22Rv1 (cell line): ENCODE measurements around the gene GPRIN1.

ENCODE experiments used
- H3K27ac ChIP-seq: fragments of 450-650 bp; 2 replicates; pipeline ENCODE4 v1.5.1; 2017
- ZFX ChIP-seq: fragments of 450-650 bp; IDR thresholded peaks from 2 replicates; pipeline ENCODE4 v1.6.1; 2017; ENCODE audit warnings: antibody characterized with exemption, borderline replicate concordance
- TF ChIP-seq, protein P1 (sequence below): fragments of 450-650 bp; IDR thresholded peaks from 2 replicates; pipeline ENCODE4 v1.5.1; 2017; ENCODE audit warnings: mild to moderate bottlenecking

GPRIN1 gene

DNA sequence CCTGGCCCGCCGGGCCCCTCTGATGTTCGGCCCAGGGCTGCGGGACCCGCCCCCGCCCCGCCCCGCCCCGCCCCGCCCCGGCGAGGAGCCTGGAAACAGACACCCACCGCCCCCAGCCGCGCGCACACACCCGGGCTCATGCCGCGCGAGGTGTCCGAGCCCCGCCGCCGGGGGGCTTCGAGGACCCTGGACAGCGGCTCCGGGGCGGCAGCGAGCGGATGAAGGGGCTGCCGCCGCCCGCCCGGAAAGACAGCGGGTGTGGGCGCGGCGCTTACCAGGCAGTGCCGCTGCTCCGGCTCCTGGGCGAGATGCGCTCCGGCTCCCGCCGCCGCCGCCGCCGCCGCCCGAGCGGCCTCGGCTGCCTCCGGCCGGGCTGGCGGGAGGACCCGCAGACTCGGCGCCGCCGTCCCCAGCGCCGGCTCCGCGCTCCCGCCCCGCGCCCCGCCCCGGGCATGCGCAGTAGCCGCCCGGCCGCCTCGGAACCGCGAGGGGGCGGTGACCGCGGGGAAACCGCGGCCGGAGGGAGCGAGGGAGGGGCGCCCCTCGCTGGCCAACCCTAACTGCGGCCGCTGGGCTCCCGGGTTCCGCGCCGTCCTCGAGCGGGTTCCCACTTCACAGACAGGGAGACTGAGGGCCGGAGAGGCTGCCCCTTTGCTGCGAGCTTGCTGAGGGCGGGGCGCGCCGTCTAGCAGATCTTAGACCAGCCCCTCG is at the start of gene GPRIN1:
GPRIN1 (minus strand) TSS at position 433 of the 711 bp plus-strand sequence. CDS start 10,322 bp downstream, outside the sequence.
- TF ChIP-seq, protein P1, sequence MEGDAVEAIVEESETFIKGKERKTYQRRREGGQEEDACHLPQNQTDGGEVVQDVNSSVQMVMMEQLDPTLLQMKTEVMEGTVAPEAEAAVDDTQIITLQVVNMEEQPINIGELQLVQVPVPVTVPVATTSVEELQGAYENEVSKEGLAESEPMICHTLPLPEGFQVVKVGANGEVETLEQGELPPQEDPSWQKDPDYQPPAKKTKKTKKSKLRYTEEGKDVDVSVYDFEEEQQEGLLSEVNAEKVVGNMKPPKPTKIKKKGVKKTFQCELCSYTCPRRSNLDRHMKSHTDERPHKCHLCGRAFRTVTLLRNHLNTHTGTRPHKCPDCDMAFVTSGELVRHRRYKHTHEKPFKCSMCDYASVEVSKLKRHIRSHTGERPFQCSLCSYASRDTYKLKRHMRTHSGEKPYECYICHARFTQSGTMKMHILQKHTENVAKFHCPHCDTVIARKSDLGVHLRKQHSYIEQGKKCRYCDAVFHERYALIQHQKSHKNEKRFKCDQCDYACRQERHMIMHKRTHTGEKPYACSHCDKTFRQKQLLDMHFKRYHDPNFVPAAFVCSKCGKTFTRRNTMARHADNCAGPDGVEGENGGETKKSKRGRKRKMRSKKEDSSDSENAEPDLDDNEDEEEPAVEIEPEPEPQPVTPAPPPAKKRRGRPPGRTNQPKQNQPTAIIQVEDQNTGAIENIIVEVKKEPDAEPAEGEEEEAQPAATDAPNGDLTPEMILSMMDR = peak; percentile 61
- TF ChIP-seq ZFX = no peak
- peak within 1 kb of the TSS; percentile 83 for H3K27ac ChIP-seq

DNA sequence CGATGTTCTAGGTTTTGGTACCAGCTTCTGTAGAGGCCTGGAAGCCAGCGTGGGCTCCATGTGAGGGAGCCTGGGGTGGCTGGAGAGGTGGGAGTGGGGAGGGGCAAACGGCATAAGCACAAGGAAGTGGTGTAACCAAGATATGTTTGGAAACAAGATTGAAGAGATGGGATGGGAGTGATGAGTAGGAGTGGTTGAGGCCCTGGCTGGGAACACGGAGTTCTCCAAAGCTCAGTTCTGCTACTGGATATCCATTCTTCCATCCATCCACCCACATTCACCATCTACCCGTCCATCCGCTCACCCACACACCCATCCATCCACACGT is 49.5 kb upstream of the GPRIN1 start:
- H3K27ac ChIP-seq = no peak overlapping the region
- TF ChIP-seq, protein P1 = no peak
- TF ChIP-seq ZFX = no peak

DNA sequence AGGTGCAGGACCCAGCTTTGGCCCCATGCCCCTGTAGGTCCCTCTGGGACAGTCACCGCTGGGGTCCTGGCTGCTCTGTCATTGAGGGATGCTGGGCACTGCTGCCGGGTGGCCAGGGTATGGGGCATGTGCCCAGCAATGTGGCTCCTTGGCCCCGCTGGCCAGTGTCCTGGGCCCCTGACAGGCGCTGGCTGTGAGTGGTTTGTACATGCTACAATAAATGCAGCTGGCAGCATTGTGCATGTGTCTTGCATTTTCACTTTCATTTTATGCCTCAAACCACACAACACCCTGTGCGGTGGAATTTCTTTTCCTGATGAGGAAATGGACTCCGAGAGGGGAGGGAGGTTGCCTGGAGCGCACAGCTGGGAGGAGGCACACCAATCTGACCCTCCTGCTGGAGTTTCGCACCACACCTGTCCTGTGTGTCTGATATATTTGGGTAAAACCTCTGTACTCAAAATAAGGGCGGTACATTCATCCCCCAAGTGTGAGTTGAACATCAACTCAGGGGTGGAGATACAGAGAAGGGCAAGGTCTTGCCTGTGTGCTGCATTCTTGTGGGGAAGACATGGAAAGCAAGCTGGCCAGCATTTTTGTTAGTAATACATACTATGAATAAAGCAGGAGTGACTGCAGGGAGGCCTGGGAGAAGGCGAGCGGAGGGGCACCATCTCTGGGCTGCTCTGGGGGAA is 49.0 kb upstream of the GPRIN1 start:
- TF ChIP-seq, protein P1 = no peak
- TF ChIP-seq ZFX = no peak

DNA sequence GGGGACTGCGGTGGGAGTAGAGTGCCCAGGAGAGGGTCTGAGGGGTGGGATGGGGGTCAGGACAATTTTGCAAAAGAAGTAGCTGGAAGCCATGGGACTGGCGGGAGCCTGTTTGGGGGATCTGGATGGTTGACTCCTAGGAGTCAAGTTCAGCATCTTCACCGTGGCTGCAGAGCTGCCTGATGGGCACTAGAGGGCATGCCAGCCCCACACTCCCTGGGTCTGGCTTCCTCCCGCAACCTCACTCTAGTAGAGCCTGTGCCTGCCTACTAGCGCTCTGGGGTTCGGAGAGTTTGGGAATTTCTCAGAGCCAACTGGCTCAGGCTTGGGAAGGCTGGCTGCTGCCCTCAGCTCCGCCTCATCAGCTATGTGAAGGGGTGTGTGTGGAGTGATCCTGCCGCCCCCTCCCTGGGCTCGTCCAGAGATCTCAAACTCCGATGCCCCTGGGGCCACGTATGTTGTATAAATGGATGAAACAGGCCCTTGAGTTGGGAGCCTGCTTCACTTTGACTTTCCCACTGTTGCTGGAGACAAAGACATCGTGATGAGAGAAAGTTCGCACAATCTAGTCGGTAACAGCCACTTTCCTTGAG is 48.1 kb upstream of the GPRIN1 start:
- H3K27ac ChIP-seq = no peak overlapping the region
- no peak for TF ChIP-seq ZFX
- TF ChIP-seq, protein P1 = peak; percentile 90

More for the DNA sequence above, 49.0 kb upstream of the GPRIN1 start:
- H3K27ac ChIP-seq = no peak overlapping the region

DNA sequence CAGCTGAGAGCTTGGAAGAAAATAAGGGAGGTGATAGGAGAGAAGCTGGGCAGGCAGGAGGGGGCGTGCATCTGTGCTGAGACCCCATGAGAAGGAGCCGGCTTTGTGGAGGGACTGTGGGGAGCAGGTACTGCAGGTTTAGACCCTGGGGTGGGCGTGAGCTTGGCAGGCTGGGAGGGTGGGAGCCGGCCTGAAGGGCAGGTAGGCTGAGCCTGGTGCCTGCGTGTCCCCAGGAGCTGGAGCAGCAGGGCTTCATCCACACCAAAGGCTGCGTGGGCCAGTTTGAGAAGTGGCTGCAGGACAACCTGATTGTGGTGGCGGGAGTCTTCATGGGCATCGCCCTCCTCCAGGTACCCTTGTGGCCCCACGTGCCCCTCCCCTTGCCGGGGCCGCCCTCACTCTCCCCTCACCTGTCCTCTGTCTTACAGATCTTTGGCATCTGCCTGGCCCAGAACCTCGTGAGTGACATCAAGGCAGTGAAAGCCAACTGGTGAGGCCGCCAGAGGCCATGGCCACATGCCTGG is 46.6 kb upstream of the GPRIN1 start:
- H3K27ac ChIP-seq = no peak overlapping the region
- no peak for TF ChIP-seq ZFX
- TF ChIP-seq, protein P1 = no peak

DNA sequence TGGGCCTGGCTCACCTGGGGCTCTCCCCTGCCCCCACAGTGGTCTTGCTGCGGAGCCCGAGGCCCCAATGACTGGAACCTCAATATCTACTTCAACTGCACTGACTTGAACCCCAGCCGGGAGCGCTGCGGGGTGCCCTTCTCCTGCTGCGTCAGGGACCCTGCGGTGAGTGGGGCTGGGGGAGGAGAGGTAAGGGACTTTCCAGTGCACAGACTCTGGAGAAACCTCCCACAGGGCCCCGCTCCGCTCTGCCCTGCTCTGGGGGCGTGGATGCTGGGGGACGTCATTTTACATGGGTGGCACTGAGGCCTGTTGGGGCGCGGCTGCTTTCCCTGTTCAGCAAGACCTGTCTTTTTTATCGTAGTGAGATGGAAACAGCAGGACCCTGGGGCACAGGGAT is 44.9 kb upstream of the GPRIN1 start:
- TF ChIP-seq ZFX = no peak
- TF ChIP-seq, protein P1 = no peak
- no peak overlapping the region for H3K27ac ChIP-seq
